Measurements from ENCODE around the gene ASPSCR1. TPM values are rescaled to one million over a fixed set of nuclear protein-coding genes. Genes with fewer than 3 reads are reported as not detected.

Gene ASPSCR1
- total and polyA plus RNA-seq, 2 of the 13 experiments (the other 11 are each of a cell fraction or from before 2014, with no cell fraction given), result 274 to 314 TPM

DNA sequence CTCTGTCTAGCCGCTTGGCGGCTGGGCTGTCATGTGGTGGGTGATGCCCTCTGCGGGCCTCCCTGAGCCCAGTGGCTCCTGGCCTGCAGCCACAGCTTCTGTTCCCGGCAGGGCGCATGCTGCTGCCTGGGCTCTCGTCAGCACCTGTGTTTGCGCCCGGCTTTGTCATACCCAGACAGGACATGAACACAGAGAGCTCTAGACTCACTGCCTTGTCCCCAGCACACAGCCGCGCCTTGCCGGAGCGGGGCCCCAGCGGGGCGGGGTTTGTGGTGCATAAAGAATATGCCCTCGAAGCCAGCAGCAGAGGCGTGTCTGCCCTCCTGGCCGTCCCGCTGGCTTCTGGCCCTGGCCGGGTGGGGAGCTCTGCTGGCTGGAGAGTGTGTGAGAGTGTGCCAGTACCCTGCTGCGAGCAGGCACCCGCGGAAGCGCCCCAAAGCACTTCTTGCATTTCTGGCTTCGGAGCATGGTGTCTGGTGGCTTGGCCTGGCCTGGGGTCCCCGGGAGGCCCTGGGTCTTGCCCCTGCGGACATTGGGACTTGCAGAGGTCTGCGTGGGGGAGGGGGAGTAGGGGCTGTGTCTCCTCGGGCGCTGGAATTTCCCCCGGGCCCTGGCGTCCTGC lies 14.4 kb downstream of the ASPSCR1 start (continued):
- TF ChIP-seq, protein P1, sequence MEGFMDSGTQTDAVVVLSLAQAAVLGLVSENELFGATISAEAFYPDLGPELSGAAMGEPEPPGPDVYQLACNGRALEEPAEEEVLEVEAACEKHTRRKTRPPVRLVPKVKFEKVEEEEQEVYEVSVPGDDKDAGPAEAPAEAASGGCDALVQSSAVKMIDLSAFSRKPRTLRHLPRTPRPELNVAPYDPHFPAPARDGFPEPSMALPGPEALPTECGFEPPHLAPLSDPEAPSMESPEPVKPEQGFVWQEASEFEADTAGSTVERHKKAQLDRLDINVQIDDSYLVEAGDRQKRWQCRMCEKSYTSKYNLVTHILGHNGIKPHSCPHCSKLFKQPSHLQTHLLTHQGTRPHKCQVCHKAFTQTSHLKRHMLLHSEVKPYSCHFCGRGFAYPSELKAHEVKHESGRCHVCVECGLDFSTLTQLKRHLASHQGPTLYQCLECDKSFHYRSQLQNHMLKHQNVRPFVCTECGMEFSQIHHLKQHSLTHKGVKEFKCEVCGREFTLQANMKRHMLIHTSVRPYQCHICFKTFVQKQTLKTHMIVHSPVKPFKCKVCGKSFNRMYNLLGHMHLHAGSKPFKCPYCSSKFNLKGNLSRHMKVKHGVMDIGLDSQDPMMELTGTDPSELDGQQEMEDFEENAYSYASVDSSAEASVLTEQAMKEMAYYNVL (CRISPR knock-in tag; IDR thresholded peaks at IDR 0.05; ENCODE audit: borderline replicate concordance), result peak; percentile 58
- TF ChIP-seq, protein P2, sequence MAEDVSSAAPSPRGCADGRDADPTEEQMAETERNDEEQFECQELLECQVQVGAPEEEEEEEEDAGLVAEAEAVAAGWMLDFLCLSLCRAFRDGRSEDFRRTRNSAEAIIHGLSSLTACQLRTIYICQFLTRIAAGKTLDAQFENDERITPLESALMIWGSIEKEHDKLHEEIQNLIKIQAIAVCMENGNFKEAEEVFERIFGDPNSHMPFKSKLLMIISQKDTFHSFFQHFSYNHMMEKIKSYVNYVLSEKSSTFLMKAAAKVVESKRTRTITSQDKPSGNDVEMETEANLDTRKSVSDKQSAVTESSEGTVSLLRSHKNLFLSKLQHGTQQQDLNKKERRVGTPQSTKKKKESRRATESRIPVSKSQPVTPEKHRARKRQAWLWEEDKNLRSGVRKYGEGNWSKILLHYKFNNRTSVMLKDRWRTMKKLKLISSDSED (CRISPR knock-in tag; IDR thresholded peaks at IDR 0.05), result peak; percentile 93; the same call in 1 of the 2 replicates
- no peak for TF ChIP-seq RARG (CRISPR knock-in tag; IDR thresholded peaks at IDR 0.05; ENCODE audit: low read depth)
- TF ChIP-seq IKZF4 (CRISPR knock-in tag; IDR thresholded peaks at IDR 0.05; ENCODE audit: borderline replicate concordance, low read depth, not compliant biosample characterization), result peak; percentile 39
- TF ChIP-seq HNRNPL (IDR thresholded peaks at IDR 0.05; ENCODE audit: low read depth, low read length), result peak; percentile 99
- peak; percentile 94 for TF ChIP-seq SAP130 (CRISPR knock-in tag; IDR thresholded peaks at IDR 0.05; ENCODE audit: low read depth)
- no peak for TF ChIP-seq SP1 (IDR thresholded peaks at IDR 0.05)
- peak; percentile 79 for TF ChIP-seq SP1 (CRISPR knock-in tag; IDR thresholded peaks at IDR 0.05)
- TF ChIP-seq PHF8 (CRISPR knock-in tag; IDR thresholded peaks at IDR 0.05), result peak; percentile 62
- TF ChIP-seq FOSL2 (CRISPR knock-in tag; IDR thresholded peaks at IDR 0.05), result peak; percentile 85
- TF ChIP-seq TBX3 (IDR thresholded peaks at IDR 0.05; ENCODE audit: borderline replicate concordance), result no peak
- no peak; the same call in 1 of the 2 replicates for TF ChIP-seq TBX2 (CRISPR knock-in tag; IDR thresholded peaks at IDR 0.05; ENCODE audit: borderline replicate concordance)
- TF ChIP-seq KMT2B (CRISPR knock-in tag; IDR thresholded peaks at IDR 0.05), result peak; percentile 80; the same call in 1 of the 2 replicates
- no peak for TF ChIP-seq SNRNP70 (IDR thresholded peaks at IDR 0.05; ENCODE audit: low read depth, low read length)
- peak; percentile 93 for TF ChIP-seq ARNT2 (CRISPR knock-in tag; IDR thresholded peaks at IDR 0.05; ENCODE audit: low read depth)
- peak; percentile 82 for TF ChIP-seq HNRNPLL (IDR thresholded peaks at IDR 0.05; ENCODE audit: low read depth, low read length, poor library complexity, severe bottlenecking)
- TF ChIP-seq ZNF326 (CRISPR knock-in tag; IDR thresholded peaks at IDR 0.05; ENCODE audit: borderline replicate concordance), result peak; percentile 30; the same call in 1 of the 2 replicates
- TF ChIP-seq, protein P3, sequence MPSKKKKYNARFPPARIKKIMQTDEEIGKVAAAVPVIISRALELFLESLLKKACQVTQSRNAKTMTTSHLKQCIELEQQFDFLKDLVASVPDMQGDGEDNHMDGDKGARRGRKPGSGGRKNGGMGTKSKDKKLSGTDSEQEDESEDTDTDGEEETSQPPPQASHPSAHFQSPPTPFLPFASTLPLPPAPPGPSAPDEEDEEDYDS (CRISPR knock-in tag; IDR thresholded peaks at IDR 0.05), result peak; percentile 97
- TF ChIP-seq, protein P4, sequence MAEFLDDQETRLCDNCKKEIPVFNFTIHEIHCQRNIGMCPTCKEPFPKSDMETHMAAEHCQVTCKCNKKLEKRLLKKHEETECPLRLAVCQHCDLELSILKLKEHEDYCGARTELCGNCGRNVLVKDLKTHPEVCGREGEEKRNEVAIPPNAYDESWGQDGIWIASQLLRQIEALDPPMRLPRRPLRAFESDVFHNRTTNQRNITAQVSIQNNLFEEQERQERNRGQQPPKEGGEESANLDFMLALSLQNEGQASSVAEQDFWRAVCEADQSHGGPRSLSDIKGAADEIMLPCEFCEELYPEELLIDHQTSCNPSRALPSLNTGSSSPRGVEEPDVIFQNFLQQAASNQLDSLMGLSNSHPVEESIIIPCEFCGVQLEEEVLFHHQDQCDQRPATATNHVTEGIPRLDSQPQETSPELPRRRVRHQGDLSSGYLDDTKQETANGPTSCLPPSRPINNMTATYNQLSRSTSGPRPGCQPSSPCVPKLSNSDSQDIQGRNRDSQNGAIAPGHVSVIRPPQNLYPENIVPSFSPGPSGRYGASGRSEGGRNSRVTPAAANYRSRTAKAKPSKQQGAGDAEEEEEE (CRISPR knock-in tag; IDR thresholded peaks at IDR 0.05; ENCODE audit: borderline replicate concordance), result no peak
- 0 out of 2 replicates have a peak, but pooled peaks have one; percentile 75 for TF ChIP-seq ZNF136 (CRISPR knock-in tag; IDR thresholded peaks at IDR 0.05; ENCODE audit: low read depth)
- TF ChIP-seq ZNF124 (CRISPR knock-in tag; IDR thresholded peaks at IDR 0.05), result peak; percentile 31; the same call in 1 of the 2 replicates
- peak; percentile 90 for TF ChIP-seq MED1 (CRISPR knock-in tag; IDR thresholded peaks at IDR 0.05)
- no peak for TF ChIP-seq KLF15 (CRISPR knock-in tag; IDR thresholded peaks at IDR 0.05; ENCODE audit: borderline replicate concordance)
- TF ChIP-seq SCMH1 (CRISPR knock-in tag; IDR thresholded peaks at IDR 0.05; ENCODE audit: borderline replicate concordance), result no peak
- TF ChIP-seq WIZ (CRISPR knock-in tag; IDR thresholded peaks at IDR 0.05), result no peak
